GM10248 (cell line): ENCODE measurements around the gene GRK4.

Experiments
- CTCF ChIA-PET: fragments of 300-600 bp; sonication (Branson Sonifier 250); formaldehyde crosslinking; extraction: SDS; loops from one replicate; lab custom pipeline; 2021; ENCODE audit warnings: antibody characterized with exemption; lab: Yijun Ruan, JAX
- POLR2A ChIA-PET: fragments of 350-650 bp; sonication (Branson Sonifier 250); formaldehyde crosslinking; extraction: SDS; loops from one replicate; lab custom pipeline; 2020; ENCODE audit warnings: antibody characterized with exemption; lab: Yijun Ruan, JAX
- DNase-seq: peaks from one replicate; pipeline ENCODE4 v3.0.0; 2012; ENCODE audit errors: extremely low spot score
- TF ChIP-seq, protein P1 (sequence below): IDR thresholded peaks from 2 replicates; pipeline ENCODE4 v1.5.1; 2012; ENCODE audit warnings: mild to moderate bottlenecking, low read depth; ENCODE audit errors: extremely low read depth, missing control alignments, control extremely low read depth

GRK4 gene

DNA sequence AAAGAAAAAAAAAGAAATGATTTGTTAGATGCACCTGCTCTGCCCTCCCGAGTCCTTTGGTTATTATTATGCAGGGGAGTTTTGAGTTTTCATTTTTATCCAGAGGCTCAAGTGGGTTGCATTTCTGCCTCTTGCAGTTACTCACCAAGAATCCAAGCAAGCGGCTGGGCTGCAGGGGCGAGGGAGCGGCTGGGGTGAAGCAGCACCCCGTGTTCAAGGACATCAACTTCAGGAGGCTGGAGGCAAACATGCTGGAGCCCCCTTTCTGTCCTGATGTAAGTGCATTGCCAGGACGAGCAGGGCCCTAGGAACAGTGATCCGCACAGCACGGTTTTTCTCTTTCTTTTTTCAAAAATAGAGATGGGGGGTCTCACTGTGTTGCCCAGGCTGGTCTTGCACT is 71.9 kb downstream of the GRK4 start:
- ChIA-PET CTCF (interaction anchor here (0.6 to 5.3 kb wide), 9 partner anchors 11 to 99 kb away, joined by 3 to 39 read pairs (median 4); partner anchors contain the start of genes GRK4 and NOP14), POLR2A (no interaction called here)
- TF ChIP-seq, protein P1, sequence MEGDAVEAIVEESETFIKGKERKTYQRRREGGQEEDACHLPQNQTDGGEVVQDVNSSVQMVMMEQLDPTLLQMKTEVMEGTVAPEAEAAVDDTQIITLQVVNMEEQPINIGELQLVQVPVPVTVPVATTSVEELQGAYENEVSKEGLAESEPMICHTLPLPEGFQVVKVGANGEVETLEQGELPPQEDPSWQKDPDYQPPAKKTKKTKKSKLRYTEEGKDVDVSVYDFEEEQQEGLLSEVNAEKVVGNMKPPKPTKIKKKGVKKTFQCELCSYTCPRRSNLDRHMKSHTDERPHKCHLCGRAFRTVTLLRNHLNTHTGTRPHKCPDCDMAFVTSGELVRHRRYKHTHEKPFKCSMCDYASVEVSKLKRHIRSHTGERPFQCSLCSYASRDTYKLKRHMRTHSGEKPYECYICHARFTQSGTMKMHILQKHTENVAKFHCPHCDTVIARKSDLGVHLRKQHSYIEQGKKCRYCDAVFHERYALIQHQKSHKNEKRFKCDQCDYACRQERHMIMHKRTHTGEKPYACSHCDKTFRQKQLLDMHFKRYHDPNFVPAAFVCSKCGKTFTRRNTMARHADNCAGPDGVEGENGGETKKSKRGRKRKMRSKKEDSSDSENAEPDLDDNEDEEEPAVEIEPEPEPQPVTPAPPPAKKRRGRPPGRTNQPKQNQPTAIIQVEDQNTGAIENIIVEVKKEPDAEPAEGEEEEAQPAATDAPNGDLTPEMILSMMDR: no peak
- no peak for DNase-seq

DNA sequence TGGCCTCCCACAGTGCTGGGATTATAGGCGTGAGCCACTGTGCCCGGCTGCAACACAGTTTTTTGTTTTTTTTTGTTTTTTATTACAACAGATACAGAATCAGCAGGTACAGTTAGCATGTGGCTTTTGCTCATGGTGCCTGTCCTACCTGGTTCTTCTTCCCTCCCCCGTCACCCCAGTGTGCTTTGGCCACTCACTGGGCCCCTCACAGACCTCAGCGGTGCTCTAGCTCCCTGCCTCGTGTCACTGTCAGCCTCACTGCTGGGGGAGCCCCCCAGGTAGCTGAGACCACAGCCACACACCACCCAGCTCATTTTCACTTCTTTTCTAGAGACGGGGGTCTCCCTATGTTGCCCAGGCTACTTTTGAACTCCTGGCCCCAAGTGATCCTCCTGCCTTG is 72.3 kb downstream of the GRK4 start:
- peak; percentile 13 for DNase-seq
- TF ChIP-seq, protein P1: no peak
- ChIA-PET POLR2A (no interaction called here), CTCF (interaction anchor here (0.6 to 5.3 kb wide), 9 partner anchors 10 to 100 kb away, joined by 3 to 39 read pairs (median 4); partner anchors contain the start of genes GRK4 and NOP14)

DNA sequence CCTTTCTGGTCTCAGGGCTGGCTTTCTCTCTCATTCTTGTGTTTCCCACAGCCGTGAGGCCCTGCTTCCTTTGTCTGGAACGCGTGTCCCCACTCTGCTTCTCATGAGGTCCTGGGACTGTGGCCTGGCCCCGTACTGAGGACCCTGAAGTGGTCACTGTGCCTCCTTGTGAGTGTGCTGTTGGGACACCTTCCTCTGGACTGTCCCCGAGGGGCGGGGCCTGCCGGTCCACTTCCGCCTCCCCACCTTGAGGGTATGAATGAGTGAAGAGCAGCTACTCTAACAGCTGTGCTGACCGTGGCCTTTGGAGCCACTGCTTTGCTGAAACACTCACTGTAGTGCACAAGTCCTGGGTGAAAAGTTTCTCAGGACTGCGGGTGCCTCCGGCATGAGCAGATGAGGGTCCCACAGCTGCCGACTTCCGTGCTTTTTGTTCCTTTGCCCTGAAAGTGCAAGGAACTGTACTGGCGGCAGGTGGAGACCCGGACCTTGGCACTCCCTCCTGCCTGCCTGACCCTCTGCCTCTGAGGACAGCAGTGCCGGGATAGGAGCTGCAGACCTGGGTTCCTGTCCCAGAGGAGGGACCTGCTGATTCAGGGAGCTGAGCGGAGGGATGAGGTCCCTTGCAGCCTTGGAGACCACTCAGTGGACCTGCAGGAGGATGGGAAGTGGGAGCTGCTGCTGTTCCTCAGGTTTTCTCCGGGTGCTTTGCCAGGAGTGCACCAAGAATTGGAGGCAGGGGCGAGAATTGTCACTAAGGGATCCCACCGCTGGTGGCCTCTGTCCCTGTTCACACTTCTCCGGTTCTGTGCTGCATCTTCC is 73.0 kb downstream of the GRK4 start:
- TF ChIP-seq, protein P1: no peak
- CTCF ChIA-PET: interaction anchor here (0.9 to 5.3 kb wide), 14 partner anchors 9 to 100 kb away, joined by 3 to 39 read pairs (median 4); no protein-coding TSS in a partner anchor
- POLR2A ChIA-PET: no interaction called here
- DNase-seq: peak; percentile 19

DNA sequence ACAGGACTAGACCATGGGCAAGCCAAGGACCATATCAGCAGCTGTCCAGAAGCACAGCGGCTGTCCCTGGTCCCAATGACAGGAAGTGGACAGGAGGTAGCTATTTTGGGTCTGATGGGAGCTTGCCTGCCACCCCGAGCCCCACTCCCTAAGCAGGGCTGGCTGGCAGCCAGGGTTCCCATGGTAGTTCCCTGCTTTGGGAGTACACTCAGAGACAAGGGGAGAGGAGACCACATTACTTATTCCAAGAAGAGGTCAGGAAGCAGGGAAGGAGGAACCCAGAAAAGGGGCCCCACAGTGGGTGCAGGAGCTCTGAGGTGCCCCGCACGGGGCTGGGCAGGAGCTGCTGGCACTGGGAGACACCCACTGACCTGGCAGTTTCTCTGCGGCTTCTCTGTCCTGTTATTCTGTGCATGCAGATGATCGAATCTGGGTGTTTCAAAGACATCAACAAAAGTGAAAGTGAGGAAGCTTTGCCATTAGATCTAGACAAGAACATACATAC is 74.6 kb downstream of the GRK4 start:
- TF ChIP-seq, protein P1: no peak
- ChIA-PET CTCF (interaction anchor here (0.7 to 5.3 kb wide), 16 partner anchors 9 to 274 kb away, joined by 3 to 39 read pairs (median 4); no protein-coding TSS in a partner anchor), POLR2A (interaction anchor here (0.8 to 1.0 kb wide), 2 partner anchors 33 to 109 kb away, joined by 3 to 6 read pairs; no protein-coding TSS in a partner anchor)
- peak; percentile 36 for DNase-seq

DNA sequence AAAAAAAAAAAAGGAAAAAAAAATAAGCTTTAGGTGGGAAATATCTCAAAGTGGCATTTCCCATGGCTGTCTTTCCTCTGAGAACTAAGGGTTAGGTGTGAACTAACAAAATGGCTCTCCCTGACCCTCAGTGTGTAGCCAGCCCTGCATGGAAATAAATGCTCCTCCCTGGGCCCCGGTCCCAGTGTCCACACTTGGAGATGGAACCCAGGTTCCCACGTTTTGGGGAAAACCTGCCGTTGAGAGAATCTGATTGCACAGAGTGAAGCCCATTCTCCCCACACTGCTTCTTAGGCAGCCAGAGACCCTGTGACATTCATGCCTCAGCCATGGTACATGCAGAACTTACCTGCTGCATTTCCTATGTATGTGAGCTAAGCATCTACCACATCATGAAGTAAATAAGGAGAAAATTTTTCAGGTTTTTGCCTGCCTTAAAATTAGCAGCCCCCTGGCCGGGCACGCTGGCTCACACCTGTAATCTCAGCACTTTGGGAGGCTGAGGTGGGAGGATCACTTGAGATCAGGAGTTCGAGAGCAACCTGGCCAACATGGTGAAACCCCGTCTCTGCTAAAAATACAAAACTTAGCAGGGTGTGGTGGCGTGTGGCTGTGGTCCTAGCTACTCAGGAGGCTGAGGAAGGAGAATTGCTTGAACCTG is 76.5 kb downstream of the GRK4 start:
- ChIA-PET POLR2A (interaction anchor here (0.7 kb wide), 1 partner anchor 1722 kb away, joined by 7 read pairs; no protein-coding TSS in a partner anchor), CTCF (interaction anchor here (1.3 to 2.1 kb wide), 3 partner anchors 30 to 104 kb away, joined by 4 to 7 read pairs (median 5); no protein-coding TSS in a partner anchor)
- DNase-seq: no peak
- TF ChIP-seq, protein P1: no peak
